ENCODE data around the gene NSFL1C. TPM values are rescaled to one million over a fixed set of nuclear protein-coding genes. Genes with fewer than 3 reads are reported as not detected.

Gene NSFL1C
- total and polyA plus RNA-seq, 4 experiments from 2014 or later = 57.5 to 105 (median 71.6) TPM

DNA sequence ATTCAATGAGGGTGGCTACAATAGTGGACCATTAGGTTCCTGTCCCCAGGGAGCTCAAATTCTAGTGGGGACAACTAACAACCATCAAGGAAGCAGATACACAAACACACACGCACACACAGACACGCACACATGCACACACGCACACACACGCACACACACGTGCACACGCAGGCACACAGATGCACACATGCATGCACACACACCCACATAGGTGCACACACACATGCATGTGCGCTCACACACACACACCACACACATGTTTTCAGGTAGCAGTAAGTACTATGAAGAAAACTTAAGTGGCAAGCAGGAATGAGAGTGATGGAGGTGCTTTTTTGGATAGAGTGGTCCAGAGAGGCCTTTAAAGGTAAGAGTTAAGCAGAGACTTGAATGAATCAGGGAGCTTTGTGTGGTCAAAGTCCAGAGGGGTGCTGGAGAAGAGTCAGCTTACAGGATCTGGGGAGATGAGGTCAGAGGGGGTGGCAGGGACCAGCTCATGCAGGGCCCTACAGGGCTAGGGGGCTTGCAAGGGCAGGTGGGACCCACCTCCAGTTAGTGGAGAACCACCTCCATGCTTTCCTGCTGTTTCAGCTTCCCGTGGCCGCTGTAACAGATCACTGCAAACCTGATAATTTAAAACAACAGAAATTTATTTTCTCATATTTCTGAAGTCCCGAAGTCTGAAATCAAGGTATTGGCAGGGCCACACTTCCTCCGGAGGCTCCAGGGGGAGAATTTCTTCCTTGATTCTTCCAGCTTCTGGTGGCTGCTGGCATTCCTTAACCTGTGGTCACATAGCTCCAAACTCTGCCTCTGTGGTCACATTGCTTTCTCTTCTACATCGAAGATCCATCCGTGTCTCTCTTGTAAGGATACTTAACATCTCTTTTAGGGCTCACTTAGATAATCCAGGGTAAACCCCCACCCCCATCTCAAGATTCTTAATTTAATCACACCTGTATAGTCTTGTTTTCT, 6.9 kb upstream of the NSFL1C start:
- H3K4me3 ChIP-seq (ENCODE audit: low read length in 2 of 2) = no peak overlapping the region
- Mint-ChIP-seq H3K27ac (peak overlapping the region in 1 of 7 donors; percentile 51), H3K9me3 (no peaks in the 10 kb centered on the region), H3K4me1 (no peaks in the 10 kb centered on the region), H3K36me3 (no peaks in the 10 kb centered on the region), H3K27me3 (peaks cover 8 to 15% of the 10 kb centered on the region in 2 donors), H3K4me3 (no peak overlapping the region)
- H3K27ac ChIP-seq (ENCODE audit: low read depth, low read length) = no peak overlapping the region
- DNase-seq = no peak
- H3K27me3 ChIP-seq (ENCODE audit: insufficient read depth, low read length) = no peaks in the 10 kb centered on the region
- H3K9me3 ChIP-seq (ENCODE audit: control insufficient read depth in 1 of 2, low read length in 2 of 2) = no peaks in the 10 kb centered on the region
- no peaks in the 10 kb centered on the region for H3K4me1 ChIP-seq (ENCODE audit: insufficient read depth, low read length)
- ChIA-PET CTCF (ENCODE audit: partially characterized antibody) (interaction anchor here (1.4 to 1.5 kb wide), 2 partner anchors 30 to 304 kb away, joined by 4 to 5 read pairs; no protein-coding TSS in a partner anchor), POLR2A (ENCODE audit: partially characterized antibody) (no interaction called here)
- no peaks in the 10 kb centered on the region for H3K36me3 ChIP-seq (ENCODE audit: insufficient read depth, low read length)
- intact Hi-C loops (cut with micrococcal nuclease) = no loop called here

GRCh38 chr20:1472556-1473245, 6.1 kb upstream of the NSFL1C start:
- ChIA-PET CTCF (ENCODE audit: partially characterized antibody) (interaction anchor here (1.4 to 1.5 kb wide), 2 partner anchors 31 to 304 kb away, joined by 4 to 5 read pairs; no protein-coding TSS in a partner anchor), POLR2A (ENCODE audit: partially characterized antibody) (no interaction called here)
- H3K4me3 ChIP-seq (ENCODE audit: low read length in 2 of 2) = no peak overlapping the region
- H3K9me3 ChIP-seq (ENCODE audit: control insufficient read depth in 1 of 2, low read length in 2 of 2) = no peaks in the 10 kb centered on the region
- peaks cover 0 to under 1% (median 0%) of the 10 kb centered on the region in 8 donors for H3K9me3 Mint-ChIP-seq
- H3K4me3 Mint-ChIP-seq = no peak overlapping the region
- no peaks in the 10 kb centered on the region for H3K4me1 ChIP-seq (ENCODE audit: insufficient read depth, low read length)
- no peaks in the 10 kb centered on the region for H3K36me3 ChIP-seq (ENCODE audit: insufficient read depth, low read length)
- peaks cover under 1 to 6% (median 5%) of the 10 kb centered on the region in 4 donors for H3K4me1 Mint-ChIP-seq
- H3K27me3 ChIP-seq (ENCODE audit: insufficient read depth, low read length) = no peaks in the 10 kb centered on the region
- intact Hi-C loops (cut with micrococcal nuclease) = no loop called here
- H3K27ac Mint-ChIP-seq = no peak overlapping the region
- no peak for DNase-seq
- no peak overlapping the region for H3K27ac ChIP-seq (ENCODE audit: low read depth, low read length)
- no peaks in the 10 kb centered on the region for H3K36me3 Mint-ChIP-seq
- peaks cover 7 to 13% of the 10 kb centered on the region in 2 donors for H3K27me3 Mint-ChIP-seq

DNA sequence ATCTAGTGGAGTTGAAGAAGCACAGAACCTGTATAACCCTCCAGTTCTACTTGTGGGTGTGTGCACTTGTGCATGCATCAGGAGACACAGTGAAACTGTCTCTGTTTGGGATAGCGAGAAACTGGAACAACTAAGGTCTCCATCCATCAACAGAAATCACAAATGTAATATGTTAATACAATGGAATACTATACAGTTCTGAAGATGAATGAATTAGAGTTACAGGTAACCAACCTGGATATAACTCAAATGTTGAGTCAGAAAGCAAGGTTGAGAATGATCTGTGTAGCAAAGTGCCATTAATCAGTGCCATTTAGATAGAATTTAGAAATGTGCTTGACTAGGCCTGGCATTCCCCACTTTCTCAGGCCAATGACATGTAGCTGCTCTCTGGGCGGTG, 4.6 kb upstream of the NSFL1C start:
- Histone ChIP-seq H3K9me3 (ENCODE audit: control insufficient read depth in 1 of 2, low read length in 2 of 2) (no peaks in the 10 kb centered on the region), H3K4me1 (ENCODE audit: insufficient read depth, low read length) (peaks cover 7% of the 10 kb centered on the region), H3K27ac (ENCODE audit: low read depth, low read length) (no peak overlapping the region), H3K36me3 (ENCODE audit: insufficient read depth, low read length) (no peaks in the 10 kb centered on the region), H3K27me3 (ENCODE audit: insufficient read depth, low read length) (no peaks in the 10 kb centered on the region), H3K4me3 (ENCODE audit: low read length in 2 of 2) (no peak overlapping the region)
- ChIA-PET CTCF (ENCODE audit: partially characterized antibody) (no interaction called here), POLR2A (ENCODE audit: partially characterized antibody) (no interaction called here)
- no peak overlapping the region for H3K27ac Mint-ChIP-seq
- no peaks in the 10 kb centered on the region for H3K36me3 Mint-ChIP-seq
- H3K9me3 Mint-ChIP-seq = peaks cover 0 to 2% (median 0%) of the 10 kb centered on the region in 8 donors
- H3K27me3 Mint-ChIP-seq = peaks cover 5 to 9% of the 10 kb centered on the region in 2 donors
- no peak for DNase-seq
- H3K4me3 Mint-ChIP-seq = no peak overlapping the region
- intact Hi-C loops (cut with micrococcal nuclease) = no loop called here
- peaks cover 8 to 15% (median 12%) of the 10 kb centered on the region in 4 donors for H3K4me1 Mint-ChIP-seq

GRCh38 chr20:1469925-1470571, 3.4 kb upstream of the NSFL1C start:
- Histone ChIP-seq H3K4me3 (ENCODE audit: low read length in 2 of 2) (no peak overlapping the region), H3K36me3 (ENCODE audit: insufficient read depth, low read length) (no peaks in the 10 kb centered on the region), H3K27me3 (ENCODE audit: insufficient read depth, low read length) (no peaks in the 10 kb centered on the region), H3K4me1 (ENCODE audit: insufficient read depth, low read length) (peaks cover 19% of the 10 kb centered on the region), H3K9me3 (ENCODE audit: control insufficient read depth in 1 of 2, low read length in 2 of 2) (no peaks in the 10 kb centered on the region), H3K27ac (ENCODE audit: low read depth, low read length) (no peak overlapping the region)
- CTCF ChIA-PET (ENCODE audit: partially characterized antibody) = no interaction called here
- POLR2A ChIA-PET (ENCODE audit: partially characterized antibody) = no interaction called here
- intact Hi-C loops (cut with micrococcal nuclease) = loop anchor here (5.0 to 10.0 kb wide), 2 partner anchors 192 to 625 kb away; no protein-coding TSS in a partner anchor
- no peak overlapping the region for H3K4me3 Mint-ChIP-seq
- peaks cover 5 to 9% of the 10 kb centered on the region in 2 donors for H3K27me3 Mint-ChIP-seq
- peak overlapping the region in 1 of 7 donors; percentile 24 for H3K27ac Mint-ChIP-seq
- peak in 1 of 5 donors; percentile 45 for DNase-seq
- H3K36me3 Mint-ChIP-seq = no peaks in the 10 kb centered on the region
- peaks cover 0 to 2% (median 0%) of the 10 kb centered on the region in 8 donors for H3K9me3 Mint-ChIP-seq
- H3K4me1 Mint-ChIP-seq = peaks cover 17 to 26% (median 21%) of the 10 kb centered on the region in 4 donors

GRCh38 chr20:1469306-1469905, 2.8 kb upstream of the NSFL1C start:
- peaks cover 5 to 9% of the 10 kb centered on the region in 2 donors for H3K27me3 Mint-ChIP-seq
- Histone ChIP-seq H3K4me1 (ENCODE audit: insufficient read depth, low read length) (peaks cover 25% of the 10 kb centered on the region), H3K36me3 (ENCODE audit: insufficient read depth, low read length) (no peaks in the 10 kb centered on the region), H3K27ac (ENCODE audit: low read depth, low read length) (no peak overlapping the region), H3K27me3 (ENCODE audit: insufficient read depth, low read length) (no peaks in the 10 kb centered on the region), H3K4me3 (ENCODE audit: low read length in 2 of 2) (no peak overlapping the region), H3K9me3 (ENCODE audit: control insufficient read depth in 1 of 2, low read length in 2 of 2) (no peaks in the 10 kb centered on the region)
- peaks cover 0 to 2% (median 0%) of the 10 kb centered on the region in 8 donors for H3K9me3 Mint-ChIP-seq
- peaks cover 23 to 33% (median 27%) of the 10 kb centered on the region in 4 donors for H3K4me1 Mint-ChIP-seq
- DNase-seq = no peak
- peaks cover 1 to 2% of the 10 kb centered on the region in 2 donors for H3K36me3 Mint-ChIP-seq
- peak overlapping the region in 1 of 7 donors; percentile 66 for H3K27ac Mint-ChIP-seq
- H3K4me3 Mint-ChIP-seq = no peak overlapping the region
- POLR2A ChIA-PET (ENCODE audit: partially characterized antibody) = no interaction called here
- CTCF ChIA-PET (ENCODE audit: partially characterized antibody) = interaction anchor here (1.3 to 3.1 kb wide), 2 partner anchors 14 to 34 kb away, joined by 3 to 20 read pairs; no protein-coding TSS in a partner anchor
- intact Hi-C loops (cut with micrococcal nuclease) = loop anchor here (5.0 to 10.0 kb wide), 2 partner anchors 193 to 625 kb away; no protein-coding TSS in a partner anchor

GRCh38 chr20:1468117-1468624, 1.5 kb upstream of the NSFL1C start:
- Mint-ChIP-seq H3K27ac (peak overlapping the region in 2 of 7 donors; percentile 56 to 88), H3K36me3 (peaks cover 6 to 12% of the 10 kb centered on the region in 2 donors), H3K27me3 (peaks cover 5 to 9% of the 10 kb centered on the region in 2 donors), H3K9me3 (peaks cover 0 to 2% (median 0%) of the 10 kb centered on the region in 8 donors), H3K4me3 (peak overlapping the region in 3 of 8 donors; percentile 38 to 78 (median 68)), H3K4me1 (peaks cover 31 to 45% (median 38%) of the 10 kb centered on the region in 4 donors)
- Histone ChIP-seq H3K27me3 (ENCODE audit: insufficient read depth, low read length) (no peaks in the 10 kb centered on the region), H3K4me1 (ENCODE audit: insufficient read depth, low read length) (peaks cover 38% of the 10 kb centered on the region), H3K36me3 (ENCODE audit: insufficient read depth, low read length) (peaks cover 11% of the 10 kb centered on the region), H3K4me3 (ENCODE audit: low read length in 2 of 2) (no peak overlapping the region), H3K27ac (ENCODE audit: low read depth, low read length) (no peak overlapping the region), H3K9me3 (ENCODE audit: control insufficient read depth in 1 of 2, low read length in 2 of 2) (no peaks in the 10 kb centered on the region)
- intact Hi-C loops (cut with micrococcal nuclease) = loop anchor here (5.0 to 10.0 kb wide), 2 partner anchors 194 to 623 kb away; no protein-coding TSS in a partner anchor
- no peak for DNase-seq
- CTCF ChIA-PET (ENCODE audit: partially characterized antibody) = interaction anchor here (0.8 to 4.0 kb wide), 10 partner anchors 9 to 309 kb away, joined by 3 to 22 read pairs (median 6); no protein-coding TSS in a partner anchor
- POLR2A ChIA-PET (ENCODE audit: partially characterized antibody) = interaction anchor here (1.4 to 3.1 kb wide), 2 partner anchors 76 to 136 kb away, joined by 3 to 19 read pairs; partner anchors contain the start of gene FKBP1A
